Endothelial cell of umbilical vein (primary cell): ENCODE data around the gene ERBB4. TPM values are rescaled to one million over a fixed set of nuclear protein-coding genes. Genes with fewer than 3 reads are reported as not detected.

Experiments
- BruUV-seq: library from RNA; stranded (reverse); fragments of 400-500 nt; replicated peaks from 2 replicates; lab custom pipeline; 2021; lab: Mats Ljungman, UMichigan
- CTCF ChIA-PET: fragments of 300-600, 350-600 bp; sonication (Branson Sonifier 250); formaldehyde crosslinking; loops from one replicate; lab custom pipeline; 2021; ENCODE audit warnings: antibody characterized with exemption, inconsistent platforms; lab: Charles Lee
- POLR2A ChIA-PET: fragments of 300-600, 350-600 bp; sonication (Branson Sonifier 250); formaldehyde crosslinking; loops from one replicate; lab custom pipeline; 2021; ENCODE audit warnings: antibody characterized with exemption, inconsistent platforms; lab: Charles Lee
- DNase-seq: peaks from one replicate; pipeline ENCODE4 v3.0.0-alpha.2; 2011; ENCODE audit warnings: low read depth, low spot score
- FAIRE-seq: peaks from 2 replicates; lab custom pipeline; 2011; peaks lifted over from hg19 to GRCh38; lab: Jason Lieb, UNC
- H2AFZ ChIP-seq: 2 replicates; pipeline ENCODE4 v1.6.0; 2012; ENCODE audit warnings: low read depth, low read length, control low read depth, inconsistent platforms
- H3K27ac ChIP-seq: 2 replicates; pipeline ENCODE4 v1.5.1; 2011; ENCODE audit warnings: low read depth, mild to moderate bottlenecking, control low read depth, low read length, moderate library complexity; ENCODE audit not compliant: insufficient read depth
- H3K27me3 ChIP-seq, 2 experiments: 2 replicates each; pipeline versions ENCODE4 v1.6.0 to v1.6.1; 2011; ENCODE audit warnings: low read length in 2 of 2, mixed read lengths in 1 of 2; ENCODE audit not compliant: control insufficient read depth in 2 of 2, insufficient read depth in 2 of 2
- H3K36me3 ChIP-seq, 2 experiments: 2 replicates in 1 of 2; 3 replicates in 1 of 2; pipeline ENCODE4 v1.5.1; 2011; ENCODE audit warnings: low read length in 2 of 2, mild to moderate bottlenecking in 1 of 2, moderate library complexity in 1 of 2; ENCODE audit not compliant: control insufficient read depth in 2 of 2, insufficient read depth in 2 of 2; ENCODE audit errors: extremely low read depth in 1 of 2
- H3K4me1 ChIP-seq: 3 replicates; pipeline ENCODE4 v1.5.1; 2011; ENCODE audit warnings: mild to moderate bottlenecking, low read length; ENCODE audit not compliant: control insufficient read depth, insufficient read depth; ENCODE audit errors: extremely low read depth
- H3K4me2 ChIP-seq: 2 replicates; pipeline ENCODE4 v1.6.1; 2011; ENCODE audit warnings: low read length, control low read depth, mixed read lengths; ENCODE audit not compliant: insufficient read depth
- H3K4me3 ChIP-seq, 3 experiments: fragments of 200-600 bp in 1 of 3; sonication (generic), shearing (Covaris generic) in 1 of 3; replicated peaks in 1 of 3; 2 replicates each; pipeline ENCODE4 v1.5.1; 2011 to 2016; ENCODE audit warnings: control low read depth in 3 of 3, low read length in 3 of 3, mild to moderate bottlenecking in 2 of 3, inconsistent platforms in 1 of 3, low read depth in 1 of 3, moderate library complexity in 1 of 3; ENCODE audit not compliant: insufficient read depth in 1 of 3
- H3K79me2 ChIP-seq: 2 replicates; pipeline ENCODE4 v1.6.0; 2012; ENCODE audit warnings: low read length, inconsistent platforms; ENCODE audit not compliant: control insufficient read depth, insufficient read depth
- H3K9ac ChIP-seq: replicated peaks from 2 replicates; pipeline ENCODE3; 2011; ENCODE audit warnings: low read length, control low read depth; ENCODE audit not compliant: insufficient read depth; ENCODE audit errors: extremely low read depth
- H3K9me1 ChIP-seq: replicated peaks from 3 replicates; pipeline ENCODE4 v1.6.0; 2011; ENCODE audit warnings: mild to moderate bottlenecking, low read length; ENCODE audit not compliant: control insufficient read depth, insufficient read depth; ENCODE audit errors: extremely low read depth
- H3K9me3 ChIP-seq: replicated peaks from 2 replicates; pipeline ENCODE4 v1.5.1; 2012; ENCODE audit warnings: low read length, inconsistent platforms; ENCODE audit not compliant: control insufficient read depth, insufficient read depth
- H4K20me1 ChIP-seq: replicated peaks from 2 replicates; pipeline ENCODE3; 2011; ENCODE audit warnings: mild to moderate bottlenecking, low read length; ENCODE audit not compliant: control insufficient read depth, insufficient read depth; ENCODE audit errors: extremely low read depth
- CTCF ChIP-seq, 2 donors: IDR thresholded peaks; 1 replicate in 1 of 2; 2 replicates in 1 of 2; pipeline ENCODE4 v1.5.1; 2011; ENCODE audit warnings: low read length in 2 of 2, mild to moderate bottlenecking in 2 of 2, moderate library complexity in 2 of 2, control low read depth in 1 of 2, inconsistent platforms in 1 of 2, low read depth in 1 of 2; ENCODE audit not compliant: insufficient read depth in 1 of 2; ENCODE audit errors: extremely low read depth in 1 of 2
- EZH2 ChIP-seq: IDR thresholded peaks from 2 replicates; pipeline ENCODE4 v1.6.1; 2012; ENCODE audit warnings: borderline replicate concordance, low read depth, mild to moderate bottlenecking, moderate library complexity, low read length, inconsistent platforms; ENCODE audit not compliant: severe bottlenecking
- FOS ChIP-seq: IDR thresholded peaks from 2 replicates; pipeline ENCODE4 v1.6.1; 2011; ENCODE audit warnings: mild to moderate bottlenecking, low read length, moderate library complexity, borderline replicate concordance; ENCODE audit not compliant: insufficient read depth
- GATA2 ChIP-seq: IDR thresholded peaks from 2 replicates; pipeline ENCODE4 v1.7.0; 2011; ENCODE audit warnings: low read depth, mild to moderate bottlenecking, moderate library complexity, mixed read lengths, low read length; ENCODE audit not compliant: insufficient read length, insufficient read depth
- JUN ChIP-seq: IDR thresholded peaks from 2 replicates; pipeline ENCODE4 v1.6.1; 2011; ENCODE audit warnings: borderline replicate concordance, low read depth; ENCODE audit not compliant: insufficient read length, insufficient read depth
- MAX ChIP-seq: IDR thresholded peaks from 2 replicates; pipeline ENCODE4 v1.6.1; 2011; ENCODE audit not compliant: insufficient read depth, insufficient read length
- MYC ChIP-seq: IDR thresholded peaks from one replicate; pipeline ENCODE4 v1.6.1; 2011; ENCODE audit warnings: mild to moderate bottlenecking, low read depth, low read length
- POLR2A ChIP-seq: IDR thresholded peaks from 2 replicates; pipeline ENCODE4 v1.6.1; 2012; ENCODE audit warnings: low read depth, mild to moderate bottlenecking, control low read depth, low read length
- POLR2AphosphoS5 ChIP-seq: IDR thresholded peaks from 2 replicates; pipeline ENCODE4 v1.6.1; 2012; ENCODE audit warnings: low read depth, mild to moderate bottlenecking, control low read depth, low read length, moderate library complexity; ENCODE audit not compliant: insufficient read depth
- dilution Hi-C: fragments of 300-500 bp; cut with MboI; formaldehyde crosslinking; loops from one replicate; pipeline ENCODE4 v1.15.0; 2019; ENCODE audit warnings: low sequenced_read_pairs; ENCODE audit not compliant: extremely low pct_ligation_motif_present
- intact Hi-C: fragments of 100-400 bp; cut with micrococcal nuclease; formaldehyde crosslinking; loops from one replicate; pipeline ENCODE4 v1.10.0; 2022
- polyA plus RNA-seq, 4 experiments: library from polyadenylated mRNA; depleted of rRNA in 3 of 4; stranded (reverse) in 3 of 4; unstranded in 1 of 4; fragments of >200 nt; gene quantifications; 2 replicates each; pipeline versions ENCODE4 v1.2.1 to v1.2.3, GENCODE V29; 2011 to 2012; ENCODE audit warnings: missing spikeins in 1 of 4
- total RNA-seq: library from RNA; stranded (reverse); gene quantifications from 2 replicates; pipeline ENCODE4 v1.2.3, GENCODE V29; 2021

ERBB4 gene
- total and polyA plus RNA-seq, 2 donors (not counting 3 experiments of a cell fraction or from before 2014, with no cell fraction given) = 0.01 to 0.27 TPM

GRCh38 chr2:212066546-212066945 is 472.1 kb downstream of the ERBB4 start:
- Histone ChIP-seq H3K9ac (no peak overlapping the region), H3K4me3 (no peak overlapping the region), H2AFZ (no peak overlapping the region), H3K9me1 (no peaks in the 10 kb centered on the region), H3K4me1 (no peaks in the 10 kb centered on the region), H3K36me3 (no peaks in the 10 kb centered on the region), H3K79me2 (no peaks in the 10 kb centered on the region), H3K27ac (no peak overlapping the region), H3K4me2 (no peak overlapping the region), H3K9me3 (no peaks in the 10 kb centered on the region), H4K20me1 (no peaks in the 10 kb centered on the region), H3K27me3 (no peaks in the 10 kb centered on the region)
- TF ChIP-seq MYC (no peak), JUN (no peak), GATA2 (no peak), CTCF (IDR thresholded peaks at IDR 0.05; ENCODE audit: extremely low read depth in 1 of 2, insufficient read depth in 1 of 2, low read depth in 1 of 2, low read length in 2 of 2) (no peak), POLR2A (no peak), EZH2 (no peak), POLR2AphosphoS5 (no peak), FOS (no peak), MAX (no peak)
- DNase-seq = no peak
- dilution Hi-C loops = no loop called here
- ChIA-PET CTCF (no interaction called here), POLR2A (no interaction called here)
- intact Hi-C loops = no loop called here
- FAIRE-seq = no peak
- no TSS peak for BruUV-seq
